IMR-90 (cell line): ENCODE results near the gene CA9. TPM values are rescaled to one million over a fixed set of nuclear protein-coding genes. Genes with fewer than 3 reads are reported as not detected.

Experiments used
- ATAC-seq: fragments of 200-7000 bp; cut with Tn5 transposase; 2 replicates; pipeline ENCODE4 v1.9.1; 2020; ENCODE audit warnings: low read depth, mild to moderate bottlenecking, moderate library complexity
- BruUV-seq: library from RNA; stranded (reverse); fragments of 400-500 nt; replicated peaks from 2 replicates; lab custom pipeline; 2021; lab: Mats Ljungman, UMichigan
- CTCF ChIA-PET: fragments of 300-600 bp; formaldehyde crosslinking; extraction: SDS; loops from one replicate; lab custom pipeline; 2021; ENCODE audit warnings: antibody characterized with exemption; lab: Yijun Ruan, JAX
- POLR2A ChIA-PET: fragments of 300-600 bp; sonication (Branson Sonifier 250); formaldehyde crosslinking; loops from one replicate; lab custom pipeline; 2022; ENCODE audit warnings: antibody characterized with exemption; ENCODE audit not compliant: unreplicated experiment; lab: Charles Lee
- DNase-seq: peaks from one replicate; pipeline ENCODE4 v3.0.0; 2013
- H2AFZ ChIP-seq: replicated peaks from 2 replicates; pipeline ENCODE3; 2013; ENCODE audit warnings: low read length, mild to moderate bottlenecking; ENCODE audit not compliant: poor library complexity
- H2AK5ac ChIP-seq: 2 replicates; pipeline ENCODE4 v1.6.1; 2013; ENCODE audit warnings: low read depth, low read length, inconsistent platforms
- H2AK9ac ChIP-seq: replicated peaks from 2 replicates; pipeline ENCODE3; 2013; ENCODE audit warnings: mild to moderate bottlenecking, low read depth, low read length, moderate library complexity; ENCODE audit not compliant: poor library complexity
- H2BK120ac ChIP-seq: 2 replicates; pipeline ENCODE4 v1.6.1; 2013; ENCODE audit warnings: low read depth, low read length, inconsistent platforms
- H2BK15ac ChIP-seq: 3 replicates; pipeline ENCODE4 v1.6.1; 2013; ENCODE audit warnings: low read depth, low read length, inconsistent platforms
- H2BK20ac ChIP-seq: 2 replicates; pipeline ENCODE4 v1.6.1; 2013; ENCODE audit warnings: low read depth, mild to moderate bottlenecking, inconsistent platforms, low read length, moderate library complexity
- H2BK5ac ChIP-seq: 2 replicates; pipeline ENCODE4 v1.6.1; 2013; ENCODE audit warnings: mild to moderate bottlenecking, low read depth, low read length, inconsistent platforms; ENCODE audit not compliant: poor library complexity, severe bottlenecking
- H3K14ac ChIP-seq: replicated peaks from 2 replicates; pipeline ENCODE4 v1.6.1; 2013; ENCODE audit warnings: low read depth, low read length, inconsistent platforms
- H3K18ac ChIP-seq: 2 replicates; pipeline ENCODE4 v1.6.1; 2013; ENCODE audit warnings: low read depth, low read length, control low read depth
- H3K23ac ChIP-seq: 2 replicates; pipeline ENCODE4 v1.6.1; 2013; ENCODE audit warnings: low read depth, low read length, inconsistent platforms
- H3K27ac ChIP-seq: 2 replicates; pipeline ENCODE4 v1.5.1; 2013; ENCODE audit warnings: mild to moderate bottlenecking, control low read depth, low read length; ENCODE audit not compliant: insufficient read depth
- H3K27me3 ChIP-seq: 2 replicates; pipeline ENCODE4 v1.6.1; 2013; ENCODE audit warnings: low read length; ENCODE audit not compliant: control insufficient read depth, insufficient read depth
- H3K36me3 ChIP-seq: 2 replicates; pipeline ENCODE4 v1.6.1; 2013; ENCODE audit warnings: low read length, mixed read lengths; ENCODE audit not compliant: control insufficient read depth, insufficient read depth
- H3K4ac ChIP-seq: 2 replicates; pipeline ENCODE4 v1.6.1; 2013; ENCODE audit warnings: low read depth, low read length, inconsistent platforms
- H3K4me1 ChIP-seq: 2 replicates; pipeline ENCODE4 v1.6.1; 2013; ENCODE audit warnings: low read length, mixed read lengths; ENCODE audit not compliant: control insufficient read depth, insufficient read depth
- H3K4me2 ChIP-seq: 2 replicates; pipeline ENCODE4 v1.6.1; 2013; ENCODE audit warnings: low read depth, mild to moderate bottlenecking, control low read depth, low read length, moderate library complexity
- H3K4me3 ChIP-seq: 2 replicates; pipeline ENCODE4 v1.5.1; 2013; ENCODE audit warnings: low read depth, mild to moderate bottlenecking, control low read depth, low read length, moderate library complexity; ENCODE audit not compliant: insufficient read depth
- H3K56ac ChIP-seq: 2 replicates; pipeline ENCODE4 v1.6.1; 2013; ENCODE audit warnings: low read length, inconsistent platforms; ENCODE audit not compliant: insufficient read depth; ENCODE audit errors: extremely low read depth
- H3K79me1 ChIP-seq, 2 experiments: 2 replicates each; pipeline ENCODE4 v1.6.1; 2013; ENCODE audit warnings: low read length in 2 of 2, inconsistent platforms in 1 of 2, low read depth in 1 of 2
- H3K9ac ChIP-seq: 2 replicates; pipeline ENCODE4 v1.6.1; 2013; ENCODE audit warnings: low read depth, low read length, control low read depth
- H3K9me1 ChIP-seq: 2 replicates; pipeline ENCODE4 v1.6.1; 2013; ENCODE audit warnings: low read length, inconsistent platforms; ENCODE audit not compliant: insufficient read depth
- H3K9me3 ChIP-seq: 2 replicates; pipeline ENCODE4 v1.6.1; 2013; ENCODE audit warnings: low read length; ENCODE audit not compliant: control insufficient read depth, insufficient read depth
- H4K20me1 ChIP-seq: 2 replicates; pipeline ENCODE4 v1.6.1; 2013; ENCODE audit warnings: low read length, inconsistent platforms; ENCODE audit not compliant: insufficient read depth
- H4K5ac ChIP-seq: 2 replicates; pipeline ENCODE4 v1.6.1; 2013; ENCODE audit warnings: mild to moderate bottlenecking, low read depth, low read length, control low read depth
- H4K8ac ChIP-seq, 2 experiments: 2 replicates each; pipeline ENCODE4 v1.6.1; 2013; ENCODE audit warnings: low read depth in 2 of 2, low read length in 2 of 2, control low read depth in 1 of 2, inconsistent platforms in 1 of 2
- H4K91ac ChIP-seq: 2 replicates; pipeline ENCODE4 v1.6.1; 2013; ENCODE audit warnings: low read depth, low read length, inconsistent platforms; ENCODE audit not compliant: insufficient read depth
- BHLHE40 ChIP-seq: fragments of 150-350 bp; IDR thresholded peaks from 2 replicates; pipeline ENCODE4 v1.6.1; 2016; ENCODE audit warnings: mild to moderate bottlenecking, low read depth, low read length
- CEBPB ChIP-seq: IDR thresholded peaks from 2 replicates; pipeline ENCODE4 v1.6.1; 2012; ENCODE audit warnings: low read depth, low read length, improper control_type of control experiment
- CHD1 ChIP-seq: IDR thresholded peaks from 2 replicates; pipeline ENCODE4 v1.6.1; 2012; ENCODE audit warnings: low read depth, low read length, improper control_type of control experiment
- FOS ChIP-seq: fragments of 150-350 bp; IDR thresholded peaks from 2 replicates; pipeline ENCODE4 v1.6.1; 2016; ENCODE audit warnings: low read depth, low read length
- MAFK ChIP-seq: IDR thresholded peaks from 2 replicates; pipeline ENCODE4 v1.6.1; 2012; ENCODE audit warnings: low read depth, low read length, improper control_type of control experiment
- MAZ ChIP-seq: IDR thresholded peaks from 2 replicates; pipeline ENCODE4 v1.6.1; 2012; ENCODE audit warnings: low read depth, mild to moderate bottlenecking, low read length, improper control_type of control experiment, moderate library complexity, borderline replicate concordance
- MXI1 ChIP-seq: IDR thresholded peaks from 2 replicates; pipeline ENCODE4 v1.6.1; 2012; ENCODE audit warnings: low read depth, mild to moderate bottlenecking, low read length, moderate library complexity, borderline replicate concordance
- NFE2L2 ChIP-seq: fragments of 150-350 bp; IDR thresholded peaks from 2 replicates; pipeline ENCODE4 v1.6.1; 2016; ENCODE audit warnings: low read depth, mild to moderate bottlenecking, low read length
- POLR2A ChIP-seq: IDR thresholded peaks from 2 replicates; pipeline ENCODE4 v1.6.1; 2012; ENCODE audit warnings: mild to moderate bottlenecking, low read depth, low read length
- RAD21 ChIP-seq: IDR thresholded peaks from 2 replicates; pipeline ENCODE4 v1.6.1; 2012; ENCODE audit warnings: low read length, improper control_type of control experiment
- RCOR1 ChIP-seq: IDR thresholded peaks from 2 replicates; pipeline ENCODE4 v1.6.1; 2012; ENCODE audit warnings: mild to moderate bottlenecking, low read length, improper control_type of control experiment; ENCODE audit not compliant: insufficient replicate concordance
- RFX5 ChIP-seq: IDR thresholded peaks from 2 replicates; pipeline ENCODE4 v1.8.0; 2012; ENCODE audit warnings: low read depth, mild to moderate bottlenecking, low read length, moderate library complexity
- SMC3 ChIP-seq: fragments of 150-350 bp; IDR thresholded peaks from 2 replicates; pipeline ENCODE4 v1.6.1; 2016; ENCODE audit warnings: low read depth, mild to moderate bottlenecking, antibody characterized with exemption, low read length, moderate library complexity
- WGBS, 2 experiments: methylation state at CpG; one replicate each; pipeline versions ENCODE4 v1.1.5 to v1.1.7; 2013; ENCODE audit warnings: missing lambda C conversion rate in 2 of 2; ENCODE audit not compliant: insufficient read length in 1 of 2; ENCODE audit errors: extremely low coverage in 2 of 2; 5-methylcytosine and 5-hydroxymethylcytosine counted together
- dilution Hi-C: fragments of 300-500 bp; cut with HindIII; formaldehyde crosslinking; loops from one replicate; pipeline ENCODE4 v1.14.3; 2018; ENCODE audit warnings: low sequenced_read_pairs; ENCODE audit not compliant: unreplicated experiment
- in situ Hi-C: fragments of 300-500 bp; cut with MboI; formaldehyde crosslinking; loops from 3 replicates; pipeline ENCODE4 v1.14.3; 2019; ENCODE audit warnings: low sequenced_read_pairs, inconsistent platforms, mixed read lengths
- intact Hi-C: fragments of 100-400 bp; cut with micrococcal nuclease; formaldehyde crosslinking; loops from 2 replicates; pipeline ENCODE4 v1.10.0; 2022
- polyA plus RNA-seq, 3 experiments: library from polyadenylated mRNA; depleted of rRNA; stranded (reverse); fragments of >200 nt; gene quantifications; 2 replicates each; pipeline ENCODE4 v1.2.3, GENCODE V29; 2012; ENCODE audit warnings: low replicate concordance in 1 of 3
- total RNA-seq: library from RNA; depleted of rRNA; stranded (reverse); fragments of >200 nt; gene quantifications from 2 replicates; pipeline ENCODE4 v1.2.3, GENCODE V29; 2012
- TF ChIP-seq, protein P1 (sequence below): fragments of 150-350 bp; IDR thresholded peaks from 2 replicates; pipeline ENCODE4 v1.6.1; 2016; ENCODE audit warnings: low read depth, mild to moderate bottlenecking, low read length, moderate library complexity, borderline replicate concordance
- TF ChIP-seq, protein P2 (sequence below): conservative IDR thresholded peaks from 2 replicates; pipeline ENCODE4 v1.5.1; 2012; ENCODE audit warnings: mild to moderate bottlenecking, low read depth, low read length, improper control_type of control experiment
- TF ChIP-seq, protein P3 (sequence below): fragments of 150-350 bp; IDR thresholded peaks from 2 replicates; pipeline ENCODE4 v1.6.1; 2017; ENCODE audit warnings: mild to moderate bottlenecking, antibody characterized with exemption, low read length, low read depth

CA9 gene
- total and polyA plus RNA-seq, 2 of the 4 experiments (the other 2 are of a cell fraction): 0.54 to 3.9 TPM

DNA sequence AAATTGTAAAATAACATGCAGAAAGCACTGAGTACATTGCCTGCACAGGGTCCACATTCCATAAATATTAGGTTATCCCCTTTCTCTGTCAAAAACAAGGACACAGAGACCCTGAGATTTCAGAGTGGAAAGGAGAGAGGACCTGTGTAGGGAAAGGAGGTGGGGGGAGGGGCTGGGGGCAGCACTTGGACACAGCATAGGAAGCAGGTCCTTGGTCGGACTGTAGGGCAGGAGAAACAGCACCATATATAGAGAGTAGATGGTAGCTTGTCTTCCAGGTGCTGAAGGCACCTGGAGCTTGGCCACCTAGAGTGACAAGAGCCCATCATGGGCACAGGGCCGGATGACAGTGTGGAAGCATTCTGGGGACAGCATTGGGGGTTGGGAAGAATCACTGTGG lies 13.6 kb downstream of the CA9 start:
- peaks cover 33% of the 10 kb centered on the region for H3K9me1 ChIP-seq
- peak overlapping the region; percentile 92 for H3K23ac ChIP-seq
- peak overlapping the region; percentile 98 for H2BK5ac ChIP-seq
- peaks cover 13 to 84% of the 10 kb centered on the region in 2 experiments for H3K79me1 ChIP-seq
- H2BK15ac ChIP-seq: no peak overlapping the region
- H3K36me3 ChIP-seq: peaks cover 57% of the 10 kb centered on the region
- TF ChIP-seq, protein P1, sequence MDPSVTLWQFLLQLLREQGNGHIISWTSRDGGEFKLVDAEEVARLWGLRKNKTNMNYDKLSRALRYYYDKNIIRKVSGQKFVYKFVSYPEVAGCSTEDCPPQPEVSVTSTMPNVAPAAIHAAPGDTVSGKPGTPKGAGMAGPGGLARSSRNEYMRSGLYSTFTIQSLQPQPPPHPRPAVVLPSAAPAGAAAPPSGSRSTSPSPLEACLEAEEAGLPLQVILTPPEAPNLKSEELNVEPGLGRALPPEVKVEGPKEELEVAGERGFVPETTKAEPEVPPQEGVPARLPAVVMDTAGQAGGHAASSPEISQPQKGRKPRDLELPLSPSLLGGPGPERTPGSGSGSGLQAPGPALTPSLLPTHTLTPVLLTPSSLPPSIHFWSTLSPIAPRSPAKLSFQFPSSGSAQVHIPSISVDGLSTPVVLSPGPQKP: no peak
- TF ChIP-seq NFE2L2 (no peak), RFX5 (no peak), MAZ (no peak), POLR2A (no peak), CEBPB (no peak), RAD21 (no peak), FOS (no peak), BHLHE40 (no peak), CHD1 (no peak), MXI1 (no peak), RCOR1 (no peak), SMC3 (no peak), MAFK (no peak)
- TF ChIP-seq, protein P2, sequence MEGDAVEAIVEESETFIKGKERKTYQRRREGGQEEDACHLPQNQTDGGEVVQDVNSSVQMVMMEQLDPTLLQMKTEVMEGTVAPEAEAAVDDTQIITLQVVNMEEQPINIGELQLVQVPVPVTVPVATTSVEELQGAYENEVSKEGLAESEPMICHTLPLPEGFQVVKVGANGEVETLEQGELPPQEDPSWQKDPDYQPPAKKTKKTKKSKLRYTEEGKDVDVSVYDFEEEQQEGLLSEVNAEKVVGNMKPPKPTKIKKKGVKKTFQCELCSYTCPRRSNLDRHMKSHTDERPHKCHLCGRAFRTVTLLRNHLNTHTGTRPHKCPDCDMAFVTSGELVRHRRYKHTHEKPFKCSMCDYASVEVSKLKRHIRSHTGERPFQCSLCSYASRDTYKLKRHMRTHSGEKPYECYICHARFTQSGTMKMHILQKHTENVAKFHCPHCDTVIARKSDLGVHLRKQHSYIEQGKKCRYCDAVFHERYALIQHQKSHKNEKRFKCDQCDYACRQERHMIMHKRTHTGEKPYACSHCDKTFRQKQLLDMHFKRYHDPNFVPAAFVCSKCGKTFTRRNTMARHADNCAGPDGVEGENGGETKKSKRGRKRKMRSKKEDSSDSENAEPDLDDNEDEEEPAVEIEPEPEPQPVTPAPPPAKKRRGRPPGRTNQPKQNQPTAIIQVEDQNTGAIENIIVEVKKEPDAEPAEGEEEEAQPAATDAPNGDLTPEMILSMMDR: no peak
- TF ChIP-seq, protein P3, sequence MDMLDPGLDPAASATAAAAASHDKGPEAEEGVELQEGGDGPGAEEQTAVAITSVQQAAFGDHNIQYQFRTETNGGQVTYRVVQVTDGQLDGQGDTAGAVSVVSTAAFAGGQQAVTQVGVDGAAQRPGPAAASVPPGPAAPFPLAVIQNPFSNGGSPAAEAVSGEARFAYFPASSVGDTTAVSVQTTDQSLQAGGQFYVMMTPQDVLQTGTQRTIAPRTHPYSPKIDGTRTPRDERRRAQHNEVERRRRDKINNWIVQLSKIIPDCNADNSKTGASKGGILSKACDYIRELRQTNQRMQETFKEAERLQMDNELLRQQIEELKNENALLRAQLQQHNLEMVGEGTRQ: no peak
- no peaks in the 10 kb centered on the region for H3K27me3 ChIP-seq
- no peak overlapping the region for H2BK120ac ChIP-seq
- peak overlapping the region; percentile 83 for H3K4me3 ChIP-seq
- DNase-seq: no peak
- dilution Hi-C loops (no loop called here), in situ Hi-C loops (no loop called here), intact Hi-C loops (loop anchor here (10.0 kb wide), 1 partner anchor 83 kb away; the partner anchor contains the start of gene TESK1)
- H2BK20ac ChIP-seq: no peak overlapping the region
- no peak overlapping the region for H4K8ac ChIP-seq
- POLR2A ChIA-PET: interaction anchor here (0.5 to 3.8 kb wide), 5 partner anchors 9 to 198 kb away, joined by 5 to 14 read pairs (median 10); partner anchors contain the start of genes CCDC107, RMRP and RUSC2
- CTCF ChIA-PET: no interaction called here
- peak overlapping the region; percentile 13; the same call in 1 of the 2 replicates for H2AK5ac ChIP-seq
- H4K5ac ChIP-seq: no peak overlapping the region
- H3K9ac ChIP-seq: peak overlapping the region; percentile 98
- no peak overlapping the region for H3K18ac ChIP-seq
- H3K4me1 ChIP-seq: peaks cover 45% of the 10 kb centered on the region
- BruUV-seq: no TSS peak
- H3K14ac ChIP-seq: peak overlapping the region; percentile 100
- H3K56ac ChIP-seq: peak overlapping the region; percentile 61; the same call in 1 of the 2 replicates
- H3K27ac ChIP-seq: peak overlapping the region; percentile 90
- no CpG with 5 or more reads among the region's 2 CpGs for WGBS, 2 experiments
- H3K4me2 ChIP-seq: peak overlapping the region; percentile 97
- peak overlapping the region; percentile 67 for H2AK9ac ChIP-seq
- H2AFZ ChIP-seq: no peak overlapping the region
- H4K20me1 ChIP-seq: peaks cover 74% of the 10 kb centered on the region
- no peak overlapping the region for H4K91ac ChIP-seq
- peak overlapping the region; percentile 13; the same call in 1 of the 2 replicates for H3K4ac ChIP-seq
- H3K9me3 ChIP-seq: no peaks in the 10 kb centered on the region
- no peak for ATAC-seq
